ENCODE data around the gene PPIP5K2. TPM values are rescaled to one million over a fixed set of nuclear protein-coding genes. Genes with fewer than 3 reads are reported as not detected.

The PPIP5K2 gene
- polyA plus RNA-seq, 1 donor, result 28.8 TPM

GRCh38 chr5:103249068-103249467, 129.0 kb downstream of the PPIP5K2 start:
- DNase-seq, result no peak

GRCh38 chr5:103254921-103255320, 134.8 kb downstream of the PPIP5K2 start:
- no peak for DNase-seq

- no peak for DNase-seq
Measured at GRCh38 chr5:103255691-103256090, 135.6 kb downstream of the PPIP5K2 start.

GRCh38 chr5:103256178-103256577, 136.1 kb downstream of the PPIP5K2 start:
- DNase-seq, result no peak

- DNase-seq, result peak; percentile 97
Measured at GRCh38 chr5:103258368-103258956, 138.4 kb downstream of the PPIP5K2 start, which contains the start of gene MACIR. Gene MACIR (plus strand): TSS chr5:103258763. CDS start chr5:103275920, 17,157 bp downstream.

- DNase-seq, result peak; percentile 54
Measured at GRCh38 chr5:103258957-103259704, 139.0 kb downstream of the PPIP5K2 start.

GRCh38 chr5:103259705-103260355, 139.7 kb downstream of the PPIP5K2 start:
- peak; percentile 38 for DNase-seq

- DNase-seq, result no peak
Measured at GRCh38 chr5:103260951-103261350, 140.8 kb downstream of the PPIP5K2 start.

Other genes with a start within 250 kb of the PPIP5K2 start
- gene GIN1, start 163 bp upstream of the PPIP5K2 start, polyA plus RNA-seq (ENCODE audit: insufficient read length), result 9.6 TPM
- gene MACIR, start 138.5 kb downstream of the PPIP5K2 start, polyA plus RNA-seq (ENCODE audit: insufficient read length), result 13.6 TPM